ENCODE results near the gene FHIT.
"Not testable (repeated sequence)": the region's sequence is repeated elsewhere in the genome, so short reads cannot be mapped to it uniquely, and the experiment has no call there.

The FHIT gene

GRCh38 chr3:59821274-59821673, 1430.0 kb downstream of the FHIT start:
- no peak for DNase-seq (ENCODE audit: low read depth)

DNA sequence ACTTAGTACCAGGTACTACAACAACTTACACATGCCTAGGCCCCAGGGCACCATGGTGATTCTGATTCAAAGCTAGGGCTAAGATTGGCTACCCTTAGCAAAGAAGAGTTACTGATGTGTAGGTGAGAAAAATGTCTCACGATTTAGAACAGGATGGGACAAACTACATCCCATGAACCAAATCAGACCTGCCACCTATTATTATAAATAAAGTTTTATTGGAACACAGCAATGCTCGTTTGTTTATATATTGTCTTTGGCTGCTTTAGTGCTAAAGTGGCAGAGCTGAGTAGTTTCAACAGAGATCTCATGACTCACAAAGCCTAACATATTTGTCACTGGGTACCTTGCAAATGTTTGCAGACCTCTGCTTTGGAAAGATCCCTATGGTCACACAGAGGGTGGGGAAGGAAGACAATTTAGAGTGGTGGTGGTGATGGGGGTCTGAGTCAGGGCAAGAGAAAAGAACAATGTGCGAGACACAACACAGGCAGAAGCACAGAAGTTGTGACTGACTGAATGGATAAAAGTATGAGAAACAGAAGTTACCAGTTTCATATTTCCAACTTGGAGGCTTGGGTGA, 1430.8 kb downstream of the FHIT start:
- DNase-seq (ENCODE audit: low read depth): peak; percentile 58

GRCh38 chr3:59818919-59819300, 1432.3 kb downstream of the FHIT start:
- no peak for DNase-seq (ENCODE audit: low read depth)

- peak; percentile 91 for DNase-seq (ENCODE audit: low read depth)
Measured at GRCh38 chr3:59818033-59818918, 1433.0 kb downstream of the FHIT start.

DNA sequence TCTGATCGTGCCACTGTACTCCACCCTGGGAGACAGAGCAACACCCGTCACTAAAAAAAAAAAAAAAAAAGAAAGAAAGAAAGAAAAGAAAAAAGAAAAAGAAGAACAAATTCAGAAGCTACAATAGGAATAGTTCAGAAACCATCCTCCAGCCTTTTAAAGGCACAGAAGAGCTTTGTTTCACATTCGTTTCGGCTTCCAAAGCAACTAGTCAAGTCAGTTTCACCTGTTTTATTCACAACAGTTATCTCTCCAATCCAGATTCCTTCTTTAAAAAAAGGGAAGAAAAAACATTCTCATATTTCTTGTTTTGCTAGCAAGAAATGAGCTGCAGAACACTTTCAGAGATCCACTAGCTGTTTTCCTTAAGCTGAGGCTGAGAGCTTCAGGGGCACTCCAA, 1433.7 kb downstream of the FHIT start:
- no peak for DNase-seq (ENCODE audit: low read depth)

- no peak for DNase-seq (ENCODE audit: low read depth)
Measured at GRCh38 chr3:59816312-59816711, 1434.9 kb downstream of the FHIT start.

GRCh38 chr3:59813148-59813538, 1438.1 kb downstream of the FHIT start:
- no peak for DNase-seq (ENCODE audit: low read depth)

- no peak for DNase-seq (ENCODE audit: low read depth)
Measured at GRCh38 chr3:59812237-59813147, 1438.8 kb downstream of the FHIT start.

GRCh38 chr3:59811160-59811559, 1440.1 kb downstream of the FHIT start:
- no peak for DNase-seq (ENCODE audit: low read depth)

GRCh38 chr3:59810606-59811005, 1440.6 kb downstream of the FHIT start:
- no peak for DNase-seq (ENCODE audit: low read depth)

DNA sequence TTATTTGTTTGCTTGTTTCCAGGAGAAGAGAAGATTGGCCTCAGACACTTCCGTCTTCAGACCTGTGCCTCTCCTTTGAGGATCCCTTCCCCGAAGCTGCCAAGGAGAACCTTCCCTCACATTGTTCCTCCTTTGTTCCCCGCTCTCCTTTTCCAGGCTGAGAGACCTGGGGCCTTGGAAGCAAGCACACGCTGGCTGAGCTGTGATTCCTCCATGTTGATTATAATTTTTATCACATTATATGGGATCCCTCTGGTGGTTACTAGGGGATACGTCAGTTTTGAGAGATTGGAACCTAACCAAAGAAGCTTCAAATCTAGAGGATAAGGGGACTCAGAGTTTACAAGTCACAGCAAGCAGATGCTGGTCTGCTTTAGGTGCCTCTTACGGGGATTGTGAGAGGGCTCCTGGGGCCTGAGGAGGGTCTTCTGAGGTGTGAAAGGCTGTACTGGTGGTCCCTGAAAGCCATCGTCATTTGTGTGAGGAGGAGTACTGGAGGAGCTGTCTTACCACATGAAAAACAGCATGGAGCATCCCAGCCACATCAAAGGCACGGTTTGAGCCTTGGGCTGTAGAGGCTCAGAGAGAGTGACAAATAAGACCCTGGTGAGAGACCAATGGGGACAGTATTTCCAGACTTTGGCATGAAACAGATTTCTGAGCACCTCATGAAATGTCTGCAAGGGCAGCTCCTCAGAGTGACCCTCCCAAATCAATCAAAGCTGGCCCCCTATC, 1441.4 kb downstream of the FHIT start:
- DNase-seq (ENCODE audit: low read depth): peak; percentile 39

- DNase-seq (ENCODE audit: low read depth): peak; percentile 48
Measured at GRCh38 chr3:59809016-59809415, 1442.2 kb downstream of the FHIT start.

DNA sequence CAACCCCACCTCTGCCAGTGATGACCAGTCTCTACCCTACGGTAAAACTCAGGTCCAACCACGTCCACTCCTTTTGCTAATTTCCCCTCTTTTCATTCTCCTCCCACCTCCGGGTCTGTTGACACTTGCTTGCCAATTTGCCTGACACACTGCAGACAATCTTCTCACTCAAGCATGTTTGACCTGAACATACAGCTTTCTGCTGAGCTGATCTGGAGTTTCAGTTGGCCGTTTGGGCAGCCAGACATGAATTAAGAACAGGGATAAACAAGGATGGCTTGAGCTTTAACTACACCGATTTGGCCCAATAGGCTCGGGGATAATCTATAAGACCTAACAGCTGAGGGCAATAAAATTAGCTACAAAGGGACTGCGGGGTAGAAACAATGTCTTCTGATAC, 1442.8 kb downstream of the FHIT start:
- DNase-seq (ENCODE audit: low read depth): no peak

DNA sequence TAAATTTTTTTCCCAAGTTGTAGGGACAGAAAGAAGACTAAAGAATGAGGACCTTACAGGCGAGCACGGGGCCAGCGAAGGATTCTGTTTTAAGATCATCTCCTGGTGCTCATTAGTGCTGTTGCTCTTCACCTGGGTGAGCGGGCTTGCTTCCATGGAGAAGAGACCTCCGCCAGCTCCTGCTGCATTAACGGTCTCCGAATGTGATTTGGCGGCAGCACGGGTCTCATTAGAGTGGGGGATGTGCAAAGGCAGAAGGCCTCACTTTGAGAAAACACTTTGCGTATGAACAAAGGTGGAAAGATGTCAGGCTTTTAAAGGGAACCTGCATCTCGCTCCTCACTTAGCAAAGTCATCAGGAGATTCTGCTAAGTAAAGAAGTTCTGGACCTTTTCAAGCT, 1448.0 kb downstream of the FHIT start:
- no peak for DNase-seq (ENCODE audit: low read depth)

DNA sequence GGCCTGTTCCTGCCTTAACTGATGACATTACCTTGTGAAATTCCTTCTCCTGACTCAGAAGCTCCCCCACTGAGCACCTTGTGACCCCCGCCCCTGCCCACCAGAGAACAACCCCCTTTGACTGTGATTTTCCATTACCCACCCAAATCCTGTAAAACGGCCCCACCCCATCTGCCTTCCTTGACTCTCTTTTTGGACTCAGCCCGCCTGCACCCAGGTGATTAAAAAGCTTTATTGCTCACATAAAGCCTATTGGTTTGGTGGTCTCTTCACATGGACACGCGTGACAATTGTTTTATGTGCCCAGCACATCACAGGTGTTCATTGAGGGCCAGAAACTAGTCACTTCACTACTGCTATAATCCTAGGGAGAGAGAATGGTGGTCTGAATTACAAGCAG, 1448.8 kb downstream of the FHIT start:
- not testable (repeated sequence) for DNase-seq (ENCODE audit: low read depth)

DNA sequence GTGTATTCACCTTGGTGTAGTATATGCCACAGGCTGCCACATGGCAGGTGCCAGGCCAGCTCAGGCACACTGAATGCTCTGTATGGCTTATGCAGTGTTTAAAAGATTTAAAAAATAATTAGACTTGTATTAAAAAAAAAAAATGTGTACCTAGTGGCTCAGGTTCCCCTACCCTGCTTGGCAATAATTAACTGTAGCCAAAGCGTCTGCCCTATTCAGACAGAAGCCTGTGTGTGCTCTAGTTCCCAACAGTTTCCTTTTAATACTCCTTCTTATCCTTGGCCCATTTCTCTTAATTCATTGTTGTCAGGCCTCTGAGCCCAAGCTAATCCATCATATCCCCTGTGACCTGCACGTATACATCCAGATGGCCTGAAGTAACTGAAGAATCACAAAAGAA, 1449.2 kb downstream of the FHIT start:
- DNase-seq (ENCODE audit: low read depth): no peak

GRCh38 chr3:59800481-59800880, 1450.8 kb downstream of the FHIT start:
- DNase-seq (ENCODE audit: low read depth): no peak

GRCh38 chr3:59798372-59799086, 1452.7 kb downstream of the FHIT start:
- DNase-seq (ENCODE audit: low read depth): no peak

DNA sequence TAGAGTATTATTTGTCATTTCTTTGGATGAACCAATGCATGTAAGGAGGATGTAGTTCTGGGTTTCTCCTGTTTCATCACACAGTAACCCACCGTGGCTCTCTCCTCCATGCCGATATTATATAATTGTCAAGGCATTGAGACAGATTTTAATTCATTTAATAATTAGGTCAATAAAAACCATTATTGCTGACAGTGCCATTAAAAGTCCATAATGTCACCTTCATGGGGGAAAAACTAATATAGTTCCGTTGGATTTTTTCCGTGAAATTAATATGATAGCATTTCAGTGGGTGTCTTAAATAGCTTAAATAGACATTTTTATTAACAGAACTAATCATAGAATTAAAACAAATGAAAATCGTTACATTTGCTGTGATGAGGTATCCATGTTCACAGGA, 1453.7 kb downstream of the FHIT start:
- no peak for DNase-seq (ENCODE audit: low read depth)

DNA sequence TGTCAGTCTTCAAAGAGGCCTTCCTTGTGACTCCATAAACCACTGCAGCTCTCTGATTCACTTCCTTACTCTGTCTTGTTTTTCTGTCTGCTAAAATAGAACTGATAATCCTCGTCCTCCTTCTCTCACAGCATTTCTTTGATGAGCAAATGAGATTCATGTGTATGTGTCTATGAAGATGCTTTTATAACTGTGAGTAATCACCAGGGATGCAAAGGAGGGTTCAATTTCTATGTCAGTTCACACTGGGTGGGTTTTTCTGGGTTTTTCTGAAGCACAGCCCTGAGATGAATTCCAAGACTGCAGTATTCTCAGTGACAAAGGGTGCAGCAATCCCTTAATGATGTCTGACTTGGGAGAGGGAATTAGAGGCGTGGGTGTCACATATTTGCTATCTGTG, 1454.8 kb downstream of the FHIT start:
- no peak for DNase-seq (ENCODE audit: low read depth)

GRCh38 chr3:59795756-59796155, 1455.5 kb downstream of the FHIT start:
- DNase-seq (ENCODE audit: low read depth): no peak

All from ELR (cell line).